Fibroblast of the aortic adventitia (primary cell): ENCODE results near the gene ARHGEF10L. TPM values are rescaled to one million over a fixed set of nuclear protein-coding genes. Genes with fewer than 3 reads are reported as not detected.

Source experiments
- DNase-seq: peaks from one replicate; pipeline ENCODE4 v3.0.0-alpha.2; 2010; ENCODE audit warnings: low read depth
- H3K4me3 ChIP-seq: 2 replicates; pipeline ENCODE4 v1.5.1; 2011; ENCODE audit warnings: low read depth, mild to moderate bottlenecking, control low read depth, low read length, moderate library complexity
- CTCF ChIP-seq: IDR thresholded peaks from 2 replicates; pipeline ENCODE4 v1.5.1; 2011; ENCODE audit warnings: mild to moderate bottlenecking, low read length, control low read depth, inconsistent platforms; ENCODE audit not compliant: insufficient read depth
- total RNA-seq: library from RNA; depleted of rRNA; stranded (reverse); fragments of >200 nt; gene quantifications from 2 replicates; pipeline ENCODE4 v1.2.3, GENCODE V29; 2012; ENCODE audit warnings: low replicate concordance

The ARHGEF10L gene
- total RNA-seq, 1 donor, result 23.9 TPM

GRCh38 chr1:17680308-17680707 lies 140.8 kb downstream of the ARHGEF10L start:
- TF ChIP-seq CTCF, result no peak
- DNase-seq, result no peak
- H3K4me3 ChIP-seq, result no peak overlapping the region

- DNase-seq, result no peak
- no peak overlapping the region for H3K4me3 ChIP-seq
- TF ChIP-seq CTCF, result no peak
Observed at GRCh38 chr1:17682400-17682799, 142.9 kb downstream of the ARHGEF10L start.

GRCh38 chr1:17683598-17683997 lies 144.1 kb downstream of the ARHGEF10L start:
- no peak for TF ChIP-seq CTCF

GRCh38 chr1:17684810-17685209 lies 145.3 kb downstream of the ARHGEF10L start:
- H3K4me3 ChIP-seq, result no peak overlapping the region
- no peak for DNase-seq
- no peak for TF ChIP-seq CTCF

More at GRCh38 chr1:17683598-17683997, 144.1 kb downstream of the ARHGEF10L start:
- no peak for DNase-seq
- H3K4me3 ChIP-seq, result no peak overlapping the region

GRCh38 chr1:17686258-17686657 lies 146.8 kb downstream of the ARHGEF10L start:
- DNase-seq, result no peak
- no peak overlapping the region for H3K4me3 ChIP-seq
- no peak for TF ChIP-seq CTCF

- DNase-seq, result peak; percentile 68
- no peak for TF ChIP-seq CTCF
Observed at GRCh38 chr1:17687145-17687544, 147.6 kb downstream of the ARHGEF10L start.

GRCh38 chr1:17688217-17688810 lies 148.8 kb downstream of the ARHGEF10L start:
- no peak for DNase-seq
- TF ChIP-seq CTCF, result no peak
- H3K4me3 ChIP-seq, result no peak overlapping the region

More at GRCh38 chr1:17687145-17687544, 147.6 kb downstream of the ARHGEF10L start:
- no peak overlapping the region for H3K4me3 ChIP-seq
